ENCODE data around the gene ELAVL1.

The ELAVL1 gene

DNA sequence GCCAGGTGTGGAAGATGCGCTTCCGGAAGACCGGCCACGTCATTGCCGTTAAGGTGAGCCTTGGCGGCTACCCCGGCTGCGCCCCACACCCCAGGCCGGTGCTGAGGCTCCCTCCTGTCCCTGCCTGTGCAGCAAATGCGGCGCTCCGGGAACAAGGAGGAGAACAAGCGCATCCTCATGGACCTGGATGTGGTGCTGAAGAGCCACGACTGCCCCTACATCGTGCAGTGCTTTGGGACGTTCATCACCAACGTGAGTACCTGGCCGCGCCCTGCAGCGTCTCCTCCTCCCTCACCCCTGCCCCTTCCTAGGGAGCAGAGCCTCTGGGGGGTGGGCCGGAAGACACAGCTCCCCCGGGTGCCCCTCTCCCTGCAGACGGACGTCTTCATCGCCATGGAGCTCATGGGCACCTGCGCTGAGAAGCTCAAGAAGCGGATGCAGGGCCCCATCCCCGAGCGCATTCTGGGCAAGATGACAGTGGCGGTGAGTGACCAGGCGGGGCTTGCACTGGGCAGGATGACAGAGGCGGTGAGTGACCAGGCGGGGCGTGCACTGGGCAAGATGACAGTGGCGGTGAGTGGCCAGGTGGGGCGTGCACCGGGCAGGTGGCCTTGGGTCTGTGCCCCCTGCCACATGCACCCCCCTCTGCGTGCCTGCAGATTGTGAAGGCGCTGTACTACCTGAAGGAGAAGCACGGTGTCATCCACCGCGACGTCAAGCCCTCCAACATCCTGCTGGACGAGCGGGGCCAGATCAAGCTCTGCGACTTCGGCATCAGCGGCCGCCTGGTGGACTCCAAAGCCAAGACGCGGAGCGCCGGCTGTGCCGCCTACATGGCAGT, 94.9 kb downstream of the ELAVL1 start:
- no peak for DNase-seq (ENCODE audit: low read depth)

DNA sequence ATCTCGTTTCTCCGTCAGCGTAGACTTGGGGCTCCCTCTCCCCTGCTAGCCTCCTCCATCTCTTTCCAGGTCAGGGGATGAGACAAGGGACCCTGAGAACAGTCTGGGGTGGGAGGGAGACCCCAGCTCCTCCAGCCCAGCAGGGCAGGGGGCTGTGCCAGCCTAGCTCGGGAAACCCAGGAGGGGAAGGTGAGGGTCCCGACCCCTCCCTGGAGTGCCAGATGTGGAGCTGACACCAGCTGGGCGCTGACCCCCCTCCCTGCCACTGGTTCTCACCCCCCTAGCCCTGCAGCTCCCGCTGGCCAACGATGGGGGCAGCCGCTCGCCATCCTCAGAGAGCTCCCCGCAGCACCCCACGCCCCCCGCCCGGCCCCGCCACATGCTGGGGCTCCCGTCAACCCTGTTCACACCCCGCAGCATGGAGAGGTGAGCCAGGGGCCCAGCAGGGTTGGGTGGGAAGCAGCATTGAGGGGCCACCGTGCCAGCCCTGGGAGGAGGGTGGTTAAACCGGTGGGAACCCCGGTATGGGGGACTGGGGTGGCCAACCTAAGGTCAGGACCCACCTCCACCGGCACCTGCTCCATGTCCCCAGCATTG, 95.9 kb downstream of the ELAVL1 start:
- no peak for DNase-seq (ENCODE audit: low read depth)

DNA sequence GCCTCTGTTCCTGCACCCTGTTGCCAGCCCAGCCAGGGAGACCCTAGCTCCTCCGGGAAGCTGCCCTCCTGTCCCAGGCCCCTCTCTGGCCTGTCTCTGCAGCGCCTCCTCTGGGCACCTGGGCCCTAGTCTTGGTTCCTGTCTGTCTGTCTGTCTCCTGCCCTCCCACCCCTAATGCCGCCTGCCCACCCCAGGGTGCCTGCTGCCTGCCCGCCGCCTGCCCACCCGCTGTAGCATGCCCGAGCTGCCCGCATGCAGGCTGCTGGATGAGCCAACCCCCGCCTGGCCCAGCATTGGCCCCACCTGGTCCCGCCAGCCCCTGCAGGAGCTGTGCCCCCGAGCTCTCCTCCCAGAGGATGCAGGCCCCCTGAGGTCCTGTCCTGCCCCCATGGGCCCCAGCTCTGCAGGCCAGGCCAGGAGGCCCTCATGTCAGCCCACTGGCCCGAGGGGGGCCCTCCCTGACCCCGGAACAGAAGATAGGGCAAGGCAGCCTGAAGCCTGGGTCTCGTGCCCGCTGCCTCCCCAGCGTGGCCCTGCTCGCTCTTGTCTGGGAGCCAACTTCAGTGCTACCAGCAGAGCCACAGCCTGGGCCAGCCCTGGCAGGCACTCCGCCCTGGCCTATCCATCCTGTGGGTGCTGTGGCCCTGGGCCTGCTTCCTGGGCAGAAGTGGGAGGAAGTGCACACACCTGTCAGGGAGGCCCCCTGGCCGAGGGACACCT, 96.5 kb downstream of the ELAVL1 start:
- DNase-seq (ENCODE audit: low read depth) = no peak

Measured in activated T-cell treated with anti-CD3 and anti-CD28 coated beads for 48 hours (primary cell).